Forelimb muscle (tissue), 1 donor: ENCODE data around the gene BRI3BP. TPM values are rescaled to one million over a fixed set of nuclear protein-coding genes. Genes with fewer than 3 reads are reported as not detected.
"Not testable (repeated sequence)": the region's sequence is repeated elsewhere in the genome, so short reads cannot be mapped to it uniquely, and the experiment has no call there.

Source experiments
- DNase-seq: peaks from one replicate; pipeline ENCODE4 v3.0.0-alpha.2; 2013; ENCODE audit warnings: low read depth
- polyA plus RNA-seq: library from polyadenylated mRNA; unstranded; fragments of 120-200 nt; gene quantifications from one replicate; pipeline ENCODE4 v1.2.1, GENCODE V29; 2013; ENCODE audit not compliant: insufficient read length

BRI3BP gene
- polyA plus RNA-seq, 1 donor = 2.7 TPM

DNA sequence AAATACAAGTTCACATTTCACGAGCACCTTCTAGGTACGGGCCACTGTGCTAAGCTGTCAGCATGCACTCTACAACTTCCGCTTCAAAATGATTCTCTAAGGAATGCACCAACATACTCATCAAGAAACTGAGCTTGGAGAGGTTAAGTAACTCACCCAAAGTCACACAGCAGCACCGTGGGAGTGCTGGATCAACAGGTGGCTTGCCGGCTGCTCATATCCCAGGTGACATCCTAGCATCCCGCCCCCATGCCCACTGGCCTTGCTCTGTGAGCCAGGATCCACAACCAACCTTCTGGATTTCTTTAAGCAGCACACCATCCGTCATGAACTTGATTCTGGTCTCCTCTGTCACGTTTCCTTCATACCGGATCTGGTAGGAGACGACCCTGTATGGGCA is 21.2 kb upstream of the BRI3BP start:
- no peak for DNase-seq

DNA sequence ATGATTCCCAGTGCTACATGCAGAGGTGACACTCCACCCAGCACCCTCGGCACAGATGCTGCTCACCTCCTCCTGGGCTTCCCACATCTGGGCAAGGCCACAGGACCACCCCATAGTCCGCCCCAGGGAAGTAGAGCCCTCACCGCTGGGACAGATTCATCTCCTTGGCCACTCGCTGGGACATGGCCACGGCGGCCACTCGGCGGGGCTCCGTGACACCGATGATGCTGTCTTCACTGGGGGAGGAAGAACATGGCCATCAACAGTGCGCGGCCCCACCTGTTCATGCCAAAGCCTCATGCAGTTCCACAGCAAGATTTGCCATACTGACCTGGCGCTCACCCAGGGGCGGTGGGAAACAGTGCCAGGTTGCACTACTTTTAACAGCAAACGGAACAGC is 18.2 kb upstream of the BRI3BP start:
- DNase-seq = no peak

DNA sequence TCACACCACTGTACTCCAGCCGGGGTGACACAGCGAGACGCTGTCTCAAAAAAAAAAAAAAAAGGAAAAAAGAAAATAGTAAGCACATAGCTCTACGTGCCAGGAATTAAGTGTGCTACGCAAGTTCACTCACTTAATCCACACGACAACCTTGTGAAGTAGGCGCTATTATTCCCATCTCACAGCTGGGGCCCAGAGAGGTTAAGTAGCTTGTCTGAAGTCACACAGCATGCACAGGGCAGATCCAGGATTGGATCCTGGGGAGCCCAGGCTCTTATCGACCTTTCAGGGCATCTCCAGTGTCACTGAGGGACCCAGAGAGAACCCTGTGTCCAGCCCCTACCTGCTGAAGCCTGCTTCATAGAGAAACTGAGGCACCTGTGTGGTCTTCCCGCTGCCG is 16.4 kb upstream of the BRI3BP start:
- DNase-seq = no peak

DNA sequence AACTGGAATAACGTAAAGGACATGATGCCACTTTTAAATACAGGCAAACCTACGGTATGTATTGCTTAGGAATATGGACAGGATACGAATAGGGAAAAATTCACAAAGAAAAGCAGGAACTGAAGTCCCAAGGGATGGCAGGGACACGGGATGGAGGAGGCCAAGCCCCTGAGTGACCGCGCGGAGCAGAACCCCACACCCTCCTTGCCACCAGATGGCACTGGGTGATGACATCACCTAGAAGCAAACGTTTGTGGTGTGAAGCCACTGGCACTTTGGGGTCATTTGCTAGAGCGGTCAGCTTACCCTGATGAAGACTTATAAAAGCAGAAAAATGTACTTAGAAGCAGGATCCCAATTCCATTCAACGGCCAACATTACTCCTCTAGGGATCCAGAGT is 13.9 kb upstream of the BRI3BP start:
- no peak for DNase-seq

DNA sequence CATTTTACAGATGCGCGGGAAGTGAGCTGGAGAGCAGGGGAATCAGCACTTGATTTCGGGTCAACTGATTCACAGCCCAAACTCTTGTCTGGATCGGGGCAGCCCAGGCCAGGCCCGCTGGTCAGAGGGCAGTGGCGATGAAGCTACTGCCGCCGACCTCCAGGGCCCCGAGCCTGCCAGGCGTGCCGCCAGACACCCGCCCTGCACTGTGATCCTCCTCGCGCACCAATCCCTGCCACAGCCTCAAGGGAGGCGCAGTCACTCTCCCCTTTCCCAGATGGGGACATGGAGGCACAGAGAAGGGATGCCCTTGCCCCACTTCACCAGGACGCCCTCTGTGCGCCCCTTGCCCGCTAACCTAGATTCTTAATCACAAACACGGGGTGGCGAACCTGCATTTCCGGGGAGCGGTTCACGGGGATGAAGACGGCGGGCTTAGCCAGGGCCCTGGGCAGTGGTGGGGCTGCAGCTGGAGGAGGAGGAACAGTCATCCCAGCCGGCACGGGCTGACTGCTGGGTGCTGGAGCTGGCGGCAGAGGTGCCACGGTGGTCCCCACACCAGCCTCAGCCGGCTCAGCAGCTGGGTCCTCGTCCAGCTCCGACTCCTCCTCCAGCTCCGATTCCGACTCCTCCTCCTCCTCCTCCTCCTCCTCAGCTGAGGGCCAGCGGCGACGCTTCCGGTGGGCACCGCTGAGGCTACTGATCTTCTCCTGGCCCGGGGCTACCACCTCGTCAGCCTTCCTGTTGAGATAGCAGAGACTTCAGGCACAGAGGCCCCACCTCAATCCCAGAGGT is 13.2 kb upstream of the BRI3BP start:
- no peak for DNase-seq

DNA sequence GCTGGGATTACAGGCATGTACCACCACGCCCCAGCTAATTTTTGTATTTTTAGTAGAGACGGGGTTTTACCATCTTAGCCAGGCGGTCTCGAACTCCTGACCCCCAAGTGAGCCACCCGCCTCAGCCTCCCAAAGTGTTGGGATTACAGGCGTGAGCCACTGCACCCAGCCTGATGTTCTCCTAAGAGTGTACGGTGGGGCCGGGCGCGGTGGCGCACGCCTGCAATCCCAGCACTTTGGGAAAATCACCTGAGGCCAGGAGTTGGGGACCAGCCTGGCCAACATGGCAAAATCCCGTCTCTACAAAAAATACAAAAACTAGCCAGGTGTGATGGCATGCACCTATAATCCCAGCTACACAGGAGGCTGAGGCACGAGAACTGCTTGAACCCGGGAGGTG is 6.6 kb upstream of the BRI3BP start:
- not testable (repeated sequence) for DNase-seq

DNA sequence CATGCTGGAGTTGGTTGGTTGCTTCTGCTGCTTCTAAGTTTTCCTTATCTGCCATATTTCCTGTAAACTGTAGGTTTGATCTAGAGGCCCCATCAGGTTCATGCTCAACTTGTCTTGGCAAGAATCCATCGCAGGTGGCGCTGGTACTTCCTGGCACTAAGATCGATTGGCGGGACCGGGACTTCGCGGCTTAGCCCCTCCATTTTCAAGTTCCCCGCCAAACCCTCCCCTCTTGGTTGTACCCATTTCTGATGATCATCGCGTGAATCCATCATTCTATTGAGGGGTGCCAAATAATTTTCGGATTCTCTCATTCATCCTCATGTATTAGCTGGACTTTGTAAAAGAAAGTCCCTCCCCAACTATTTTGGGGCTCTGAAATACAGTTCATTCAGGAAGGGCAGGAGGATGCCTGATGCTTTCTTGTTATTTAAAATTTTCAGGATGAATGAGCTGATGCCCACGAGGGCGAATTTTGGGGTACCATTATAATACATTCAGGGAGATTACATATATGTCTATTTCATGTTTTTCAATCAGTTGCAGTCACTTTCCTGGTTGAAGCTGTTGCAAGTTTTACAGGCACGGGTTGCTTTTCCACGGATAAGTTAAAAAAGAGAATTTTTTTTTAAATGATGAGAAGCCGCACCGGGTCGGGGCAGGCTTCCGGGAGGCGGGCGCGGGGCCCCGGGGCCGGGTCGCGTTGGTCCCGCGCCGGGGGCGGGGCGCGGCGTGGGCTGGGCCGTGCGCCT is 395 bp upstream of the BRI3BP start:
- DNase-seq = no peak

DNA sequence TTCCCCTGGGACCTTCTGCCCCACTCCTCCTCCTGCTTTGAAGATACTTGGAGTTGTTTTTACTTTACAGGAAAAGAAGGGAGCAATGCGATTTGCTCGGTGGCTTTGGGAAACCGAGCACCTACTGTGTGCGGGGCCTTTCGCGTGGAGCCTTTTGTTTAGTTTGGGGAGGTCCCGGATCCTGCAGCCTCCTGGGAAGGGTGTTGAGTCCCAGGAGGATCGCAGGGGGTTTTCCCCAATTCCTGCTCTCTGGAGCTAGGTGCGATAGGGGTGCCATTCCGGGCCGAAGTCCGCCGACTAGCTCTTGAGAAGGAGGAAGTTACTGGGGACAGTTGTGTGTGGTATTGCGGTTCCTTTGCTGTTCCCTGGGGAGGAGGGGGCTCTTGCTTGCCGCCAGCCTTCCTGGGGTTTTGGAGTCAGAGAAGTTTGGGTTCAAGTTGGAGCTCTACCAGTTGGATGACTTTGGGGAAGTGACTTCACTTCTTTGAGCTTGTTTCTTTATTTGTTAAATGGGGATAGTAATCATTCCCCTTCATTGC is 1.1 kb downstream of the BRI3BP start:
- DNase-seq = no peak

DNA sequence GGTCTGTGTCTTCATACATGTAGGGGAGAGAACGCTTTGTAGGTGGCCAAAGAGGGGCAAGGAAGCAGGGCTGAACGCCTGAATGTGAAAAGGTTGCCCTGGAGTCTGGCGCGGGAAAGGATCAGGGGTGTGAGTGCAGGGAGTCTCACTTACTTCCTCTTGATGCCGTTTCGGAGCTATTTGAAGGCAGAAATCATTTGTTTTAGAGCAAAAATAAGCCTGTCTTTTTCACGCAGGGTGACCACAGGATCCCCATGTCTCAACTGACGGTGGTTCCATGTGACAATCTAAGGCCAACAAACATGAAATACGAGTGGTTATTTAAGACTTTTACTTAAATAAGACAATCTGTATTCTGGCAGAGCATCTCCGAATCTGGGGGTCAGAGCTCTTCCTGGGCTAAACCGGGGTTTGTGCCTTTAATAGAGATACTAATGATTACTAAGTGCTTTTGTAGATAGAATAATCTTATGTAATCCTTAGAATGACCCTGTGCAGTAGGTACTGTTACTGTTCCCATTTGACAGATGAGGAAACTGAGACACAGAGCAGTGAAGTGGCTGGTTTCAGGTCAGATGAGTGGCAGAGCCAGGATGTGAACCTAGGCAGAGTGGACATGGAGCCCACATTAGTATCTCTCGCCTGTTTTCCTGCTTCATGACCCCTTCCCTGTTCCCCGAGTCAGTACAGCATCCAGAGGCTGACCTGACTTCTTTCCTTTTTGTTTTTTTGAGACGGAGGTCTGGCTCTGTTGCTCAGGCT is 1.9 kb downstream of the BRI3BP start:
- DNase-seq = no peak

DNA sequence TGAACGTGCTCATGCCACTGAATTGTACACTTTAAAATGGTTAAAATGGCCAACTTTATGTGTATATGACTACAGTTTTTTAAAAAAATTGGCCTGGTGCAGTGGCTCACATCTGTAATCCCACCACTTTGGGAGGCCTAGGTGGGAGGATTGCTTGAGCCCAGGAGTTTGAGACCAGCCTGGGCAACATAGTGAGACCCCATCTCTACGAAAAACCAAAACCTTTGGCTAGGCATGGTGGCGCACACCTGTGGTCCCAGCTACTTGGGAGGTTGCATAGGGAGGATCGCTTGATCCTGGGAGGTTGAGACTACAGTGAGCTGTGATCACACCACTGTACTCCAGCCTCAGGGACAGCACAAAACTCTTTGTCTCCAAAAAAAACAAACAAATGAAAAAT is 5.3 kb downstream of the BRI3BP start:
- no peak for DNase-seq

DNA sequence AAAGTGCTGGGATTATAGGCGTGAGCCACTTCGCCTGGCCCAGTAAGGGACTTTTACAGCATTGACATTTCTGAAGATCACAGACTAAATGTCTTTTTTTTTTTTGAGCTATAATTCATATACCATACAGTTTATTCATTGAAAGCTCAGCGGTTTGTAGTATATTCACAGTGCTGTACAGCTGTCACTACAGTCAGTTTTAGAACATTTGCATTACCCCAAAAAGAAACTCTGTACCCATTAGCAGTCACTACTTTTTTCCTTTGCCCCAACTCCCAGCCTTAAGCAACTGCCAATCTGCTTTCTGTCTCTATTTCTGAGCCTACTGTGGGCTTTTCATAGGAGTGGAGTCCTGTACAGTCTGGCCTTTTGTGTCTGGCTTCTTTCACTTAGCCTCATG is 8.2 kb downstream of the BRI3BP start:
- DNase-seq = no peak

DNA sequence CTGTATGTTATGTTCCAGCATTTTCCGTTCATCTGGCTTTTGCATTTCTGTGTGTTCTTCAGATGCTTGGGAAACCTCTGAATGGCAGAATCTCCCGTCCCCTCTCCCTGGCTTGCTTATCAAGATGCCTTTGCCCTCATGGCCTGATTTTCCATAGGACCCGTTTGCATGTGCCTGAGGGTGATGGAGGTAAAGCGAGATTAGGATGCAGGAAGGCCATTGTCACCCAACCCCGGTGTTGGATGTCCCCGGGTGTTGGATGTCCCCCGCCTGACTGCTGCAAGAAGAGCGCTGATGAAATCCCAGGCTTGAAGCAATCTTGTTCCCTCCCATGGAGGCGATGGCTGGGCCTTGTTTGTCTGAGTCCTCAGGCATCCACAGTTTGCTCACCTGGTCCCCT is 9.6 kb downstream of the BRI3BP start:
- DNase-seq = no peak

DNA sequence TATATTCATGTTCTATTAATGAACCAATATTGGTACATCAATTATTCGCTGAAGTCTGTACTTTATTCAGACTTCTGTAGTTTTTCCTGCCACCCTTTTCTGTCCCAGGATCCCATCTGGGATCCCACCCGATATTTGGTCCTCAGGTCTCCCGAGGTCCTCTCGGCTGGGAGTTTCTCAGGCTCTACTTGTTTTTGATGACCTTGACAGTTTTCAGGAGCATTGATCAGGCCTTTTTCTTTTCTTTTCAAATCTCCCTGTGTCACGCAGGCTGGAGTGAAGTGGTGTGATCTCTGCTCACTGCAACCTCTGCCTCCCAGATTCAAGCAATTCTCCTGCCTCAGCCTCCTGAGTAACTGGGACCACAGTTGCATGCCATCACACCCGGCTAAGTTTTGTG is 11.2 kb downstream of the BRI3BP start:
- no peak for DNase-seq

DNA sequence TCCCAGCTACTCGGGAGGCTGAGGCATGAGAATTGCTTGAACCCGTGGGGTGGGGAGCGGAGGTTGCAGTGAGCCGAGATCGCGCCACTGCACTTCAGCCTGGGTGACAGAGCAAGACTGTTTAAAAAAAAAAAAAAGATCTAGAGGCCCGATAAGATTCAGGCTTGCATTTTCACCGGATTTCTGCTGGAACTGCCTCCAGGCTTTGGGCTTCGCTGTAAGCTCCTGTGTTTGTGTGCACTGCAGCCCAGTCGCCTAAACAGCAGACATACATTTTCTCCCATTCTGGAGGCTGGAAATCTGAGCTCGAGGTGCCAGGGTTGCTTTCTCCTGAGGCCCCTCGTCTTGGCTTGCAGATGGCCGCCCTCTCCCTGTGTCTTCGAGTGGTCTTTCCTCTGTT is 12.2 kb downstream of the BRI3BP start:
- DNase-seq = no peak

DNA sequence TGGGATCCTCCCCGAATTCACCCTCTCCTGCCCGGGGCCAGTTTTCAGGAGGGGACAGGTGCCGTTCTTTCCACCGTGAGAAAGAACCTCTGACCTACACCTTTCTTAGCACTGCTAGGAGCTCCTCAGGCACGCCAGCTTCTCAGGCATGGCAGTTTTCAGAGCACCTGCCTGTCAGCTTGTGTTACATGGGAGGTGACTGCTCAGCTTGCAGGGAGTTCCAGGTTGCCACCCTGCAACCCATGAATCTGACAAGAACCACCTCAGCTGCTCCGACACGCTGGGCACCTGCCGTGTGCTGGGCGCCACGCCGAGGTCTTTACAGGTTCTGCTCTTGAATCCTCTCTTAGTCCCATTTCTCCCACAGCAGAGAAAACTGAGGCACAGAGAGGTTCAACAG is 12.9 kb downstream of the BRI3BP start:
- DNase-seq = no peak

DNA sequence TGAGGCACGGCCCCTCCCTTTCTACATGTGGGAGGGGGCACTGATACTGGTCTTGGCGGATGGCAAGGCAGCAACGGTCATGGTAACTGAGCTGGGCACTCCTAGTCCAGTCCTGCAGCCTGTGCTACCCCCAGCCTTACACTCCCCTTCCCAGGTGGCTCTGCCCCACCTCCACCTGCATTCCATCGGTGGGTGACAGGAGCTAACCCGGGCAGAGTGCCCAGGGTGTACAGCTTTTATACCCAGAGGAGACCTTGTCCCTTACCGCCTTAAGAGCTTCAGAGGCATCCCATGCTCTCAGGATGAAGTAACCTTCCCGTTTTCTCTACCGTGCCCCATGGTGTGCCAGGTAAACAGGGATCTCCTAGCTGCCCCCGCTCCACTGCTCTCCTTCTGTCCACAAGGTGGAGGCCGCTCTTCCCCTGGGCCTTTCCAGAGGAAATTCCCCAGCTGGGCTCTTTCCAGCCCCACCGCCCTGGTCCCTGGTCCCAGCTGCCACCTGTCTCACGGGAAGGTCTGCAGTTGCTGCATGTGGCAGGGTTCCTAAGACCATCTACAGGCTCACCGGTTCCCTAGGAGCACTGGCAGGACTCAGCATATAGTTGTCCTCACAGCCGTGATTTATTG is 20.5 kb downstream of the BRI3BP start:
- DNase-seq = no peak

DNA sequence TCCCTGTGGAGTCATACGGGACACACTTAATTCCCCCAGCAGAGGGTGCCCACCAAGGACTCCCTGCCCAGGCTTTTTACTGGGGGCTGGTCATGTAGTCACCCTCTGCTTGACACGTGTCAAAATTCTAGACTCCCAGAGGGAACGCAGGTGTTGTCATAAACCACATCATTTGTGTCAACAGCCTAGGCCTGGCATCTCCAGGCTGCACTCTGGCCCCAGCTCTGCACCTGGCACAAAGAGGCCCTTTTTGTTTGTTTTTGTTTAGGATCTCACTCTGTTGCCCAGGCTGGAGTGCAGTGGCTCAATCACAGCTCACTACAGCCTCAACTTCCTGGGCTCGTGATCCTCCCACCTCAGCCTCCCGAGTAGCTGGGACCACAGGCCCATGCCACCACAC is 21.1 kb downstream of the BRI3BP start:
- no peak for DNase-seq

DNA sequence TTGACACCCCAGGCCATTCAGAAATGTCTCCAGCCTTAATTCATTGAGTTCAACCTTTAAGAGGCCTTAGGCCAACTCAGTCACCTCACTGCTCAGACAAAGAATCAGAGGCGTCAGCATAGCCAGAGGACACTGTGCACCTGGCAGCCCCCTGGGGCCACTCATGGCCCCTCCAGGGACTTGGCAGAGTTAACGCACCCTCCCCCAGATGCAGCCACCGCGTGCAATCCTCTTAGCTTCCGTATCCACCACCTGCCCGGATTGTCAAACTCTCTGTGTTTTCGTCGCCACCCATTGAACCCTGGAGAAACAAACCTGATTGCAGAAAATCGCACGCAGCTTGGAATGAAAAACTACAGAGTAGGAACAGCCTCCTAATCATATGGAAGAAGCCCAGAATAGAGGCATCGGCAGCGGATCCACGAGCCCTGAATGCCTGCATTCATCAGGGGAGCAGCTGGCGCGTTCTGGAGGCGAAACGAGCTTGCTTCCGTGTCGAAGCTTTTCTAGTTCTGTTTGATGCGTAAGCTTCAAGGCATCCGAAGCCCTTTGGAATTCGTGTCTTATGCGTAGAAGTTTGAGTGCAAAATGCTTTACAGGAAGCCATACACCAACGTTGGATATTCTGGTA is 22.4 kb downstream of the BRI3BP start:
- no peak for DNase-seq

DNA sequence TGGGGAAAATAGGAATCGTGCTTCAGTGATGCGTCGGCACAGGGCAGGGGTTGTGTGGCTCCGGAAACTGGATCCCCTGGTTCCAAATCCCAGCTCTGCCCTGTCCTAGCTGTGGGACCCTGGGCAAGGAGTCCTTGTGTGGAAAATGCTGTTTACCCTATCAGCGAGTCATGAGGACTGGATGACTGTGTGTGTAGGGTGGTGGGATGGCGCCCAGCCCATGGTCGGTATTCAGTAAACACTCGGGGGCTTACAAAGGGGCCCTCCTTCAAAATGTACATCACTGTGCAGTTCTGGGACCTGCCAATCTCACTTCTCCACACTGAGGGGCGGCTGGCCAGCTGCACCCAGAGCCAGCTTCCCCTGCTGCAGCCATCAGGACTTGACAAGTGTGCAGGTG is 24.4 kb downstream of the BRI3BP start:
- no peak for DNase-seq

DNA sequence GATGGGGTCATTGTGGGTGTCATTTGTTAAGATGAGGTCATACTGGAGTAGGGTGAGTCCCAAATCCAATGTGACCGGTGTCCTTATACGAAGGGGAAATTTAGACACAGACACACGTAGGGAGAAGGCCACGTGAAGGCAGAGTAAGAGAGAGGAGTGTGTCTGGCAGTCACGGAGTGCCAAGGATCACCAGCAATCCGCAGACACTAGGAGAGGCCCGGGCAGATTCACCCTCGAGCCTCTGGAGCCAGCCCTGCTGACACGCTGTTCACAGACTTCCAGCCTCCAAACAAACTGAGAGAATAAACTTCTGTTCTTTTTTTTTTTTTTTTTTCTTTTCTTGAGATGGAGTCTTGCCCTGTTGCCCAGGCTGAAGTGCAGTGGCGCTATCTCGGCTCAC is 24.9 kb downstream of the BRI3BP start:
- DNase-seq = no peak

DNA sequence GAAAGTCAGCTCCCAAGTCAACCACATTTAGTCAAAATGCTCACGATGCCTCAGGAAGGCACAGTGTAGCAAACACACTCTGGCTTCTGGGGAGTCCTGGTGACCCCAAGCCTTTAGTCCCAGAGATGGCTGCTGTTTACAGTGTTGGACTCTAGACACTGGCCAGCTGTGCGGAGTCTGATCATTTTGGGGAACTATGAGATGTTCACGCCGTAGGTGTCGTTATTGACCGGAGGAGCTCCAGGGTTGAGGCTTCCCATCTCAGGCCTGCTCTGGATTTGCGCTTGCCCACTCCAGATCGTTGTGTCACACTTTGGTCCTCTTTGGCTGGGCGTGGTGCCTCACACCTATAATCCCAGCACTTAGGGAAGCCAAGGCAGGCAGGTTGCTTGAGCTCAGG is 27.7 kb downstream of the BRI3BP start:
- DNase-seq = no peak
